Kidney (tissue), 14 donors: ENCODE measurements around the gene HDC. TPM values are rescaled to one million over a fixed set of nuclear protein-coding genes. Genes with fewer than 3 reads are reported as not detected.

ENCODE experiments used
- DNase-seq, 5 donors: peaks; one replicate each; pipeline ENCODE4 v3.0.0-alpha.2; 2013 to 2020
- FAIRE-seq: peaks from 2 replicates; lab custom pipeline; 2012; peaks lifted over from hg19 to GRCh38; lab: Jason Lieb, UNC
- H3K27ac ChIP-seq, 2 donors: one replicate each; pipeline ENCODE4 v1.7.0; 2013; ENCODE audit warnings: low read depth in 2 of 2, low read length in 2 of 2, inconsistent platforms in 1 of 2
- H3K27me3 ChIP-seq: one replicate; pipeline ENCODE4 v1.7.1; 2013; ENCODE audit warnings: low read length, inconsistent platforms; ENCODE audit not compliant: control insufficient read depth, insufficient read depth
- H3K36me3 ChIP-seq, 3 donors: one replicate each; pipeline versions ENCODE4 v1.7.0 to v1.7.1; 2013; ENCODE audit warnings: low read length in 3 of 3, control low read depth in 1 of 3, inconsistent platforms in 1 of 3; ENCODE audit not compliant: insufficient read depth in 3 of 3, control insufficient read depth in 2 of 3
- H3K4me1 ChIP-seq, 3 donors: one replicate each; pipeline versions ENCODE4 v1.7.0 to v1.7.1; 2013; ENCODE audit warnings: low read length in 3 of 3, inconsistent platforms in 1 of 3, low read depth in 1 of 3; ENCODE audit not compliant: control insufficient read depth in 2 of 3, insufficient read depth in 2 of 3
- H3K4me3 ChIP-seq, 3 donors: one replicate each; pipeline versions ENCODE4 v1.7.0 to v1.8.1; 2013; ENCODE audit warnings: low read length in 3 of 3, control low read depth in 1 of 3, inconsistent platforms in 1 of 3
- H3K9ac ChIP-seq, 3 donors: one replicate each; pipeline versions ENCODE4 v1.7.0 to v1.7.1; 2013; ENCODE audit warnings: low read length in 3 of 3, control low read depth in 1 of 3, inconsistent platforms in 1 of 3
- H3K9me3 ChIP-seq, 3 donors: one replicate each; pipeline versions ENCODE4 v1.7.0 to v1.7.1; 2013; ENCODE audit warnings: low read length in 3 of 3, control low read depth in 1 of 3, inconsistent platforms in 1 of 3; ENCODE audit not compliant: control insufficient read depth in 2 of 3, insufficient read depth in 1 of 3
- CTCF ChIP-seq: IDR thresholded peaks from 3 replicates; pipeline ENCODE4 v1.5.1; 2012; ENCODE audit warnings: mild to moderate bottlenecking, moderate library complexity, borderline replicate concordance; ENCODE audit not compliant: insufficient read depth; ENCODE audit errors: extremely low read depth
- intact Hi-C: fragments of 100-400 bp; cut with DNase I; formaldehyde crosslinking; loops from one replicate; pipeline ENCODE4 v1.11.1; 2022
- polyA plus RNA-seq: library from polyadenylated mRNA; stranded (reverse); fragments of 350-450 nt; fragmentation: Illumina TruSeq; extraction: RNeasy Lipid Tissue Mini Kit (QIAGEN cat#74804); gene quantifications from one replicate; pipeline ENCODE4 v1.2.3, GENCODE V29; 2014; ENCODE audit warnings: low read depth, low replicate concordance; ENCODE audit not compliant: insufficient read depth
- total RNA-seq: library from RNA; stranded (reverse); fragmentation: NEBNext Ultra II Directional; extraction: Animal tissue kit (Norgen Biotek cat#: 25700); gene quantifications from one replicate; pipeline ENCODE4 v1.2.1, GENCODE V29; 2021
- donor health status: control.
- donor health status: control.
- donor health status: control.
- donor health status: control.
- donor health status: control.
- donor health status: DM: yes; HTN: yes; CAD: no.
- donor health status: Normal renal cell carcinoma (clear cell type).

The HDC gene
- total and polyA plus RNA-seq, 2 donors from 2014 or later: 12.9 TPM; not detected in 1

GRCh38 chr15:50202003-50202402 is 63.5 kb downstream of the HDC start:
- no peaks in the 10 kb centered on the region for H3K27me3 ChIP-seq
- H3K36me3 ChIP-seq: peaks cover 0 to 3% (median 3%) of the 10 kb centered on the region in 3 donors
- H3K4me1 ChIP-seq: no peaks in the 10 kb centered on the region
- no peak overlapping the region for H3K27ac ChIP-seq
- no peak for DNase-seq
- no peaks in the 10 kb centered on the region for H3K9me3 ChIP-seq
- intact Hi-C loops: no loop called here
- no peak overlapping the region for H3K9ac ChIP-seq
- FAIRE-seq: no peak
- no peak for TF ChIP-seq CTCF
- H3K4me3 ChIP-seq: no peak overlapping the region

GRCh38 chr15:50192926-50193620 is 72.5 kb downstream of the HDC start:
- DNase-seq (no peak), FAIRE-seq (no peak)
- no peaks in the 10 kb centered on the region for H3K36me3 ChIP-seq
- H3K4me3 ChIP-seq: no peak overlapping the region
- intact Hi-C loops: no loop called here
- H3K4me1 ChIP-seq: peaks cover 0 to 6% (median 4%) of the 10 kb centered on the region in 3 donors
- peak overlapping the region; percentile 15 to 29 for H3K27ac ChIP-seq
- no peaks in the 10 kb centered on the region for H3K27me3 ChIP-seq
- no peak for TF ChIP-seq CTCF
- no peak overlapping the region for H3K9ac ChIP-seq
- no peaks in the 10 kb centered on the region for H3K9me3 ChIP-seq

- H3K27me3 ChIP-seq: no peaks in the 10 kb centered on the region
- H3K4me3 ChIP-seq: no peak overlapping the region
- H3K27ac ChIP-seq: no peak overlapping the region
- intact Hi-C loops: no loop called here
- no peaks in the 10 kb centered on the region for H3K36me3 ChIP-seq
- DNase-seq (no peak), FAIRE-seq (no peak)
- no peak overlapping the region for H3K9ac ChIP-seq
- peaks cover 0 to 6% (median 4%) of the 10 kb centered on the region in 3 donors for H3K4me1 ChIP-seq
- no peak for TF ChIP-seq CTCF
- H3K9me3 ChIP-seq: no peaks in the 10 kb centered on the region
These were observed 73.4 kb downstream of the HDC start for GRCh38 chr15:50192164-50192563.

Other genes with a start within 250 kb of the HDC start
- 12.5 TPM for gene ATP8B4, start 146.5 kb downstream of the HDC start, total RNA-seq
- 2.1 TPM for gene ATP8B4, start 146.5 kb downstream of the HDC start, polyA plus RNA-seq
- 26.5 TPM for gene SLC27A2, start 83.5 kb downstream of the HDC start, total RNA-seq
- 31.2 TPM for gene SLC27A2, start 83.5 kb downstream of the HDC start, polyA plus RNA-seq
- gene GABPB1, start 89.5 kb upstream of the HDC start, total RNA-seq: 20.6 TPM
- 6.2 TPM for gene GABPB1, start 89.5 kb upstream of the HDC start, polyA plus RNA-seq
- gene USP8, start 158.7 kb upstream of the HDC start, total RNA-seq: 72.4 TPM
- gene USP8, start 158.7 kb upstream of the HDC start, polyA plus RNA-seq: 26.8 TPM